Measurements from ENCODE around the gene TNRC18. TPM values are rescaled to one million over a fixed set of nuclear protein-coding genes. Genes with fewer than 3 reads are reported as not detected.
A peak's percentile ranks its signal among the peaks of the same experiment; 100 is the strongest.
"Not testable (repeated sequence)": the region's sequence is repeated elsewhere in the genome, so short reads cannot be mapped to it uniquely, and the experiment has no call there.

TNRC18 gene
- total RNA-seq, 1 donor from 2014 or later, result 33.2 TPM

DNA sequence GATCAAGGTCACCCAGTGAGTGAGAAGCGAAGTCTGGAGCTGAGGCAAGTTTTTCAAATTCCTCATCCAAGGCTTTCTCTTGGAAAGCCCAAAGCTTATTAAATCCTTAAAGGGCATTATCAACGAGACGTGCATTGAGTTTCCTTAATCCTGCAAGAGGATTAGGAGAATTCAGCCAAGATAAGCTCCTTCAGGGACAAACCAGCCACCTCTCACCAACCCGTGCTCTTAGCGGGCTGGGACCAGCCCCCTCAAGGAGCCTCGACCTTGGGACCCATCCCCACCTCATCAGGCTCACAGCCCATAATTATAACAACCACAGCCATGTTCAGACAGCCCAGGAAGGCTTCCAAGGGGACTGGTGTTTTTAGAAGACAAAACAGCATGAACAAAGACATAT lies 152.8 kb downstream of the TNRC18 start:
- DNase-seq (ENCODE audit: low spot score), result peak; percentile 17

DNA sequence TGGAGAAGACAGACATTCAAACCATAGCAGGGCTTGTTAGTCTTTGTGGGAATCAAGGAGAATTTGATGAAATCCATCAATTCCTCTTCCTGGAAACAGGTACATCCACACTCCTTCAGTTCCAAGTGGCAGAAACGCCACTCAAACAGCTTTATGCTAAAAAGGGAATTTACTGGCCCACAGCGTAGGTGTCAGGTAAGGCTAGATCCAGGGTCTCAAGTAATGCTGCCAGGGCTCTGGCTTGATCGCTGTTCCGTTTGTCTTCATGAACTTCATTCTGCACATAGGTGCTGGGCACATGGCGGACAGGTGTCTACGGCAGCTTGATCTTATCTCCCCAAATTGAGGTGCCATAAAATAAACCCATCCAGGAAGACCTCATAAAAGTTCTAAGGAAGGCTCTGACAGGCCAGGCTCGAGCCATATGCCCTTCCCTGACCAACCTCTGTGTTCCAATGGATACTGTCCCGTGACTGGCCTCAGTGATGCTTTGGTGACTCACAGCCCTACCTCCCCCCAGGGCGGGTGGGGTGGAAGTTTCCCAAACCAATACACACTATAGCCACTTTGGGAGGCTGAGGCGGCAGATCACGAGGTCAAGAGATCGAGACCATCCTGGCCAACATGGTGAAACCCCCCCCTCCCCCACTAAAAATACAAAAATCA lies 153.5 kb downstream of the TNRC18 start:
- DNase-seq (ENCODE audit: low spot score), result not testable (repeated sequence)

DNA sequence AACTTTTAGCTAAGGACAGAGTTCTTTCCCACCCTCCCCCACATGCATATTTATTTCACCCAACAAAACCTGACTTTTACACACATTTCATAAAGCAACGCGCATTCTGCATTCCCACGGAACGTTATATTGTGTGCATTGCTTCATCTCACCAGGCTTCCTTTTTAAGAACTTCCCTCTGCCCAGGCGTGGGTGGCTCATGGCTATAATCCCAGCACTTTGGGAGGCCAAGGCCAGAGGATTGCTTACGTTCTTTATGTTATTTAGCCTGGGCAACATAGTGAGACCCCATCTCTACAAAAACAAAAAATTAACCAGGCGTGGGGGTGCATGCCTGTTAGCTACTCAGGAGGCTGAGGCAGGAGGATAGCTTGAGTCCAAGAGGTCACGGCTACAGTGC lies 155.8 kb downstream of the TNRC18 start:
- not testable (repeated sequence) for DNase-seq (ENCODE audit: low spot score)

DNA sequence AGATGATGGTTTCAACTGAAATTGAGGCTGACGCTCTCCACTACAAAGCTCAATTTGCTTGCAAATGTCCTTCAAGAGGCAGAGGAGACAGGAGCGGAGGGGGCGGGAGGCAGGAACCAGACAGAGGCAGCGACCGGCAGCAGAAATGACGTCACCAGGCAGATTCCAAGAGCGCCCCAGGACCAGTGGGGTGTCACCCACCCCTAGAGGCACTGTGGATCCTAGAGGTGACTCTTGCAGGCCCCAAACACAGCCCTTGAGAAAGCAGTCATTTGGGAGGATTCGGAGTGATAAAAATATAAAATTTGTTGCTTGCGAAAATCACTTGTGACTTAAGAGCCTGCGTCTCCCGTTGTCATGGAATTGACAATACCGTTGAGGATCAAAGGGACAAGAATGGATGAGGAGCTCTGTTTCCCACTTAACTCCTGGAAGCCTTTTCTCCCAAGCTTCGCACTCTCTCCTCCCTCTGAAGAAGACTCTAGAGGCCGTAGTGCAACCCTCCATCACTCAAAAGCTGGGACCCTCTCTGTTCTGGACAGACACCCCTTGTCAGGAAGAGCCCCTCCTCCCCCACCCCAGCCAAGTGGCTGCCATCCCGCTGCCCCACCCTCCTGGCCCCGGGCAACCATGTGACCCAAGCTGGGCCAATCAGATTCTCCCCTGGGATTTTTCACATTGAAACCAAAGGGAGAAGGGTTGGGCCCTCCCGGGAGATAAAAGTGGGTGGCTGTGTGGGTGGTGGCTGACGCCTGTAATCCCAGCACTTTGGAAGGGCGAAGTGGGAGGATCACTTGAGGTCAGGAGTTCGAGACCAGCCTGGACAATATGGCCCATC lies 157.2 kb downstream of the TNRC18 start:
- no peak for DNase-seq (ENCODE audit: low spot score)

DNA sequence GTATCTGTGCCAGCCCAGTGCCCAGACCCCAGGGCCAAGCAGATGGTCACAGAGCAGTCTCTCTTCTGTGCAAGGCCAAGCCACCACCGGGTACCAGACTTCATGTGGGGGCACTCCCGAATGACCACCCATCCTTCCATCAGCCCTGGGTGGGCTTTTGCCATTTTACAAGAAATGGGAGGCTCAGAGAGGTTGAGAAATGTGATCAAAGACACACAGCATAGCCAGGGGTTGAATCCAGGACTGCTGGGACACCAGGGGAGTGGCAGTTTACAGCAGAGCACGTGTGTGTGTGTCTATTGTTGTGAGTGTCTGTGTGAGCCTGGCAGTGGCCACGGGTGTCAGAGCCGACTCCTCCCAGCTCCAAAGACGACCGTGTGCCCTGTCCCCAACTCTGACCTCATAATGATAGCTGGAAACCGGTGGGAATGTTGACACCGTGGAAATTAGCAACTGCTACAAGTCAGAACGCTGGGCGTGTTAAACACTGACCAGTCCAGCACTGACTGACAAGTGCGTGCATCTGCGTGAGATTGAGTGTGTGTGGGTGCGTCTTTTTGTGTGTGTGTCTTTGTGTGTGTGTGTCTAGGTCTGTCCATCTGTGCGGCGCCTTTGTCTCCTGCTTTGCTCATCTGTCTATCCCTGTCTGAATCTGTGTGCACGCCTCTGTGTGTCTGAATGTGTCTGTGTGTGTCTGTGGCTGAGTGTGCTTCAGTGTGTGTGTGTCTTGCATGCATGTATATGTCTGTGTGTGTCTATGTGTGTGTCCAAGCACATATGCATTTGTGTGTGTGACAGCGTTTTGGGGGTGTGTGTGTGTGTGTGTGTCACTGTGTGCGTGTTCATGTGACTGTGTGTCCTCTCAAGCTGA lies 158.1 kb downstream of the TNRC18 start:
- no peak for DNase-seq (ENCODE audit: low spot score)

DNA sequence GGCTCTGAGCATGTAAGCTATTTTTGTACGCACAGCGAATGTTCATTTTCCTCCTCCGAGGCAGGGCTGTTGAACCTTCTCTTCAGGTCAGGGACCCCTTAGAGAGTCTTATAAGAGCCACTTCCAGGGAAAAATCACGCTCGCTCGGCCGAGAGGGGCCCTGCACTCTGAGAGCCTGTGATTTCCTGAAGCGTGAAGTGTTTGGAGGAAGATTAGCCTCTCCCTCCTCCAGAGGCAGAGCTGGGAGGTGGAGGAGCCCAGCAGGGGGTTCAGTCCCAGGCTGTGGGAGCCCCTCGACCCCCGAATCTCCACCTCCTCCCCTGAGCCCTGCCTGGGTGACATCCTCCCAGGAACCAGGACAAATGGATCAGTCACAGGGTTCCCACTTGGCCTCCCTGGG lies 160.6 kb downstream of the TNRC18 start:
- not testable (repeated sequence) for DNase-seq (ENCODE audit: low spot score)

DNA sequence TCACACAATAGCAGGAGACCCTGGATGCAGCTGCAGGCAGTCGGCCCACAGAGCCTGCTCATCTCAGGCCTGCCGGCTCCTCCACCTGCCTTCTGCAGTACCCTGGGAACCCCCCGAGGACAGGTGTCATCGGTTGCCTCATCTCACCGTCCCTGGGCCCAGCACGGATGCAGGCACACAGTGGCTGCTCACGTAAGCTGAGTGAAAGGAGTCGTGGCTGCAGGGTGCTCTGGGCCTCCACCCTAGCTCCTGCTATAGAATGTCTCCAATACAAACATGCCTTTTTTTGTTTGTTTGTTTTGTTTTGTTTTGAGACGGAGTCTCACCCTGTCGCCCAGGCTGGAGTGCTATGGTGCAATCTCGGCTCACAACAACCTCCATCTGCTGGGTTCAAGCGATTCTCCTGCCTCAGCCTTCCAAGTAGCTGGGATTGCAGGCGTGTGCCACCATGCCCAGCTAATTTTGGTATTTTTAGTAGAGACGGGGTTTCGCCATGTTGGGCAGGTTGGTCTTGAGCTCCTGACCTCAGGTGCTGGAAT lies 163.0 kb downstream of the TNRC18 start:
- not testable (repeated sequence) for DNase-seq (ENCODE audit: low spot score)

Other genes starting within 250 kb of the TNRC18 start
- 34.9 TPM for gene WIPI2, start 233.6 kb downstream of the TNRC18 start, total RNA-seq (ENCODE audit: insufficient read depth, low replicate concordance)
- gene SLC29A4, start 140.9 kb downstream of the TNRC18 start, total RNA-seq (ENCODE audit: insufficient read depth, low replicate concordance), result 0.24 TPM
- gene FBXL18, start 90.0 kb upstream of the TNRC18 start, total RNA-seq (ENCODE audit: insufficient read depth, low replicate concordance), result 1.2 TPM
- 4,320 TPM for gene ACTB, start 106.8 kb upstream of the TNRC18 start, total RNA-seq (ENCODE audit: insufficient read depth, low replicate concordance)
- gene FSCN1, start 169.0 kb upstream of the TNRC18 start, total RNA-seq (ENCODE audit: insufficient read depth, low replicate concordance), result 159 TPM

Data from umbilical cord (tissue), 2 donors.